ENCODE results near the gene NOL9. TPM values are rescaled to one million over a fixed set of nuclear protein-coding genes. Genes with fewer than 3 reads are reported as not detected.

Gene NOL9
- total RNA-seq, 1 donor from 2014 or later, result 16.7 TPM

DNA sequence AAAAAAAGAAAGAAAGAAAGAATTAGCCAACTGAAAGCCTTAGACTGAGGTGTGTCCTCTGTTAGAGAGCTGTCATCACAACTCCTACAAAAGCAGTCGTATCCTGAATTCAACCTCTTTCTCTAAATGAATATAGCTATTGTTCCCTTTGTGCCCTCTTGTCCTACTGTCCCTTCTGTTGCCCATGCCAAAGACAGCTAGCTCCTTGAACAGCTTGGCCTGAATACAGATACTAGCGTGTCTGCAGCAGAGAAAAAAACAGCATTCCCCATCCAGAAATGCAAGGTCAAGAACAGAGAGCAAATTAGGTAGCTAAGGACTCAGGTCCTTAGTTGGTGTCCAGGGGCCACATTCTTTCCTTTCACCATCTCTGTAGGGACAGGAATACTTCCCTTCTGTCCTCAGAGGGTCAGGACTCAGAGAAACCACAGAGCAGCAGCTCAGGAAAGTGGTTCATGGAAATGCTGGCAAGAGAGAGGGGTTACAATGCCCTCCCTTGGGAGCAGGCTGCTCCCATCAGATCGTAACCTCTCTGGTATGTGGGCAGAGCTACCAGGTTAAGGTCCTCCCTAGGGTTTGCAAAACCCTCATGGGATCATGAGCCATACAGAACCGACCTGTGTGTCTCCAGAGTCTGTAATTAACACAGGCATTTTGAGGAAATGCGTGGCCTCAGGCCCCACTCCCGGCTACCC, 23.7 kb upstream of the NOL9 start:
- intact Hi-C loops (cut with DNase I), result no loop called here
- no peak for DNase-seq (ENCODE audit: extremely low spot score in 2 of 2)
- Histone ChIP-seq H3K36me3 (no peaks in the 10 kb centered on the region), H3K4me1 (peaks cover 35% of the 10 kb centered on the region), H3K27me3 (no peaks in the 10 kb centered on the region), H3K27ac (no peak overlapping the region), H3K4me3 (no peak overlapping the region), H3K9me3 (no peaks in the 10 kb centered on the region)
- TF ChIP-seq CTCF (IDR thresholded peaks at IDR 0.05), result no peak
- no peak for TF ChIP-seq POLR2A (IDR thresholded peaks at IDR 0.05)
- TF ChIP-seq POLR2AphosphoS5 (IDR thresholded peaks at IDR 0.05; ENCODE audit: insufficient read depth in 1 of 2, low read depth in 1 of 2), result no peak

- Histone ChIP-seq H3K9me3 (no peaks in the 10 kb centered on the region), H3K36me3 (no peaks in the 10 kb centered on the region), H3K27me3 (no peaks in the 10 kb centered on the region), H3K4me3 (no peak overlapping the region), H3K4me1 (peaks cover 7% of the 10 kb centered on the region), H3K27ac (no peak overlapping the region)
- TF ChIP-seq POLR2A (IDR thresholded peaks at IDR 0.05) (no peak), CTCF (IDR thresholded peaks at IDR 0.05) (no peak), POLR2AphosphoS5 (IDR thresholded peaks at IDR 0.05; ENCODE audit: insufficient read depth in 1 of 2, low read depth in 1 of 2) (no peak)
- intact Hi-C loops (cut with DNase I), result no loop called here
- no peak for DNase-seq (ENCODE audit: extremely low spot score in 2 of 2)
Observed at GRCh38 chr1:6574818-6575217, 20.5 kb upstream of the NOL9 start.

- DNase-seq (ENCODE audit: extremely low spot score in 2 of 2), result no peak
- peaks cover 3% of the 10 kb centered on the region for H3K4me1 ChIP-seq
- H3K36me3 ChIP-seq, result no peaks in the 10 kb centered on the region
- no peak for TF ChIP-seq POLR2A (IDR thresholded peaks at IDR 0.05)
- no peak for TF ChIP-seq CTCF (IDR thresholded peaks at IDR 0.05)
- TF ChIP-seq POLR2AphosphoS5 (IDR thresholded peaks at IDR 0.05; ENCODE audit: insufficient read depth in 1 of 2, low read depth in 1 of 2), result no peak
- H3K27ac ChIP-seq, result no peak overlapping the region
- no peaks in the 10 kb centered on the region for H3K9me3 ChIP-seq
- no peaks in the 10 kb centered on the region for H3K27me3 ChIP-seq
- intact Hi-C loops (cut with DNase I), result no loop called here
- no peak overlapping the region for H3K4me3 ChIP-seq
Observed at GRCh38 chr1:6574025-6574620, 19.8 kb upstream of the NOL9 start.

DNA sequence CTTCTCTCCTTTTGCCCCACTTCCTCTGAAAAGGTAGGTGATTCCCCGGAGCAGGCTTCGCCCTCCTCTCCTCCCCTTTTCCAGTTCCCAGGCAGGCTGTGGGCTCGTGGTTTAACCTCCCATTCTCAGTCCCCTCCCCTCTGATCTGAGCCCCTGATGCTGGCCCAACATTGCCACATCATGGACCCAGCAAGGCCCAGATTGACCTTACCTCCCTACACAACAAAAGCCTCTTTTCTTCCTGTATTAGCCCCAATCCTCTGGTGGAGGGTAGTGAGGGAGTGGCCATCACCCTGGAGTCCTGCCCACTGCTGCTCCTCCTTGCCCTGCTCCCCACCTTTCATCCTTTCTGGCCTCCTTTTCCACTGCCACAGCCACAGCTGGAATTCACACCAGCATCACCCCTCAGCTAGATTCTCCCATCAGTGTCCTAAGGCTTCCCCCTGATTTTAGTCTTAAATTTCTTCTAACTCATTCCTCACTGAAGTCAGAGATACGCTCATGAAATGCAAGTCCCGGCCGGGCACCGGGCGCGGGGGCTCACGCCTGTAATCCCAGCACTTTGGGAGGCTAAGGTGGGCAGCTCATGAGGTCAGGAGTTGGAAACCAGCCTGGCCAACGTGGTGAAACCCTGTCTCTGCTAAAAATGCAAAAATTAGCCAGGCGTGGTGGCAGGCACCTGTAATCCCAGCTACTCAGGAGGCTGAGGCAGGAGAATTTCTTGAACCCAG, 18.5 kb upstream of the NOL9 start:
- no peaks in the 10 kb centered on the region for H3K27me3 ChIP-seq
- intact Hi-C loops (cut with DNase I), result no loop called here

More for the DNA sequence above, 18.5 kb upstream of the NOL9 start:
- Histone ChIP-seq H3K27ac (no peak overlapping the region), H3K4me3 (no peak overlapping the region), H3K4me1 (no peaks in the 10 kb centered on the region), H3K9me3 (no peaks in the 10 kb centered on the region), H3K36me3 (no peaks in the 10 kb centered on the region)
- no peak for TF ChIP-seq POLR2AphosphoS5 (IDR thresholded peaks at IDR 0.05; ENCODE audit: insufficient read depth in 1 of 2, low read depth in 1 of 2)
- no peak for TF ChIP-seq POLR2A (IDR thresholded peaks at IDR 0.05)
- no peak for TF ChIP-seq CTCF (IDR thresholded peaks at IDR 0.05)
- DNase-seq (ENCODE audit: extremely low spot score in 2 of 2), result no peak

All from vagina (tissue), 2 donors.